HG03469 (cell line): ENCODE measurements around the gene SNTG2.

Experiments
- ATAC-seq: cut with Tn5 transposase; IDR thresholded peaks from one replicate; pipeline ENCODE4 v1.9.1; 2021; ENCODE audit warnings: mild to moderate bottlenecking, moderate library complexity, moderate number of reproducible peaks; ENCODE audit not compliant: unreplicated experiment

The SNTG2 gene

DNA sequence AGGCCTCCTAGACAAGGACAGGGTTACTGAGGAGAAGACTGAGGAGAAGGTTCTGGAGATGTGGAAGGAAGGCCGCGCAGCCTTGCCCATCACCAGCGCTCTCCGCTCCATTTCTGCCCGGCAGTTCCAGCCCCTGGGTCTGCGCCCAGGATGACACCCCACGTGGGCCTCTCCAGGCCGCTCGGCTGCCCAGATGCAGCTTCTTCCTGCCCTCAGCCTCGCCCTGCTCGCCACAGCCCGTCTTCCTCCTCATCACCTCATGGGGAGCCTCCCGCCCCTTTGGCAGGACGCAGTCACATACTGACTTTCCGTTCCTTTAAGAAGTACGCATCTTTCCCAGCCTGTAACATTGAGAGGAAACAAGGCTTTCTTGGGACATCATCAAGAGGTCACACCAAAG is 37.1 kb downstream of the SNTG2 start:
- ATAC-seq: no peak

DNA sequence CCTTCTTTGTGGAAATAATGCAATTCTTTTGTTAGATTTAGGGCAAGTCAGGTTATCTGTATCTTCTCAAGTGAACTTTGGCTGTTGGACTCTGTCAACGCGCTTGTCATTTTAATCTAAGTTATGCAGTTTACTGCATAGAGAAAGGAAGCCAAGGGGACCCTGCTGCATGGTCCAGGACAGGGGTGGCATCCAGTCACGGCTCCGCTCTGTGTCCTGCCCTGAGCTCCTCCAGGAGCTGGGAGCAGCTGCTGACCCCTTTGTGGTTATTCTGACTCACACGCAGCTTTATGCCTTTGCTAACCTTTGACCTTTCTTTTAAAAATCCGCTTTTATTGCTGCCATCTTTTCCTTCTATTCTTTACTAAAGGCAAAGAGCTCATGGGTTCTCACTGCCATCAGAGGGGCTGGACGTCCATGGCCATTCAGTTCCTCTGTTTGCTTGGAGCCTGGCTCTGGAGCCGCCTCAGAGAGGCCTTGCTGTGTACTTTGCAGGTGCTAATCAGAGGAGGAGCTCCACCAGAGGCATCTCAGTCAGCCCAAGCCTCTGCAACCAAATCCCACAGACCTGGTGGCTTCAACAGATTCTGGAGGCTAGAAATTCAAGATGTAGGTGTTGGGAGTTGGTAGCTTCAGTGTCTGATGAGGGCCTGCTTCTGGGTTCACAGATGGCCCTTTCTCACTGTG is 39.3 kb downstream of the SNTG2 start:
- no peak for ATAC-seq

DNA sequence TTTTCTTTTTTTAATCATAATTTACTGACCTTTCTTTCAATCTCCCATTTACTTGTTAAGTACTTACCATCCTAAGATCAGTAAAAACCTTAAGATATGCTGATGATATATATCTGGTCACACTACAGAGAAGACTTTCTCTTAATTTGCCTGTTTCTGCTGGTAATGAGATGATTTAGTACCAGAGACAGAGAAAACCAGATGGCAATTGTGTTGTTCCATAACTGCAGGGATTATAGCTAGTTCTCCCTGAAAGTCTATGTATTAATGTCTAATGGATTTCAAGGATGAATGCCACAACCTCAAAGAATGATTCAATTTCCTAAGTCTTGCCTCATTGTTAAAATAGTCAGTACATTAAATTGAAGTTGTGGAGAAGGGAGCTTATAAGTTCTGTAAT is 40.3 kb downstream of the SNTG2 start:
- ATAC-seq: no peak

DNA sequence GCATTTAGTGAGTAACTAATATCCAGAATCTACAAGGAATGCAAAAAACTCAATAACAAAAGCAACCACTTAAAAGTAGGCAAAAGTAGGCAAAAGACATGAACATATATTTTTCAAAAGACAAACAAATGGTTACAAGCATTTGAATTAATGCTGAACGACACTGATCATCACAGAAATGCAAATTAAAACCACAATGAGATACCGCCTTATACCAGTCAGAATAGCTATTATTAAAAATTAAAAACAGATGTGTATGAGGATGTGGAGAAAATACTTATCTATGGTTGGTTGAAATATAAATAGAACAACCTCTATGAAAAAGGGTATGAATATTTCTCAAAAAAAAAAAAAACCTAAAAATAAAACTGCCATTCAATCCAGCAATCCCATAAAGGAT is 51.7 kb downstream of the SNTG2 start:
- ATAC-seq: no peak

DNA sequence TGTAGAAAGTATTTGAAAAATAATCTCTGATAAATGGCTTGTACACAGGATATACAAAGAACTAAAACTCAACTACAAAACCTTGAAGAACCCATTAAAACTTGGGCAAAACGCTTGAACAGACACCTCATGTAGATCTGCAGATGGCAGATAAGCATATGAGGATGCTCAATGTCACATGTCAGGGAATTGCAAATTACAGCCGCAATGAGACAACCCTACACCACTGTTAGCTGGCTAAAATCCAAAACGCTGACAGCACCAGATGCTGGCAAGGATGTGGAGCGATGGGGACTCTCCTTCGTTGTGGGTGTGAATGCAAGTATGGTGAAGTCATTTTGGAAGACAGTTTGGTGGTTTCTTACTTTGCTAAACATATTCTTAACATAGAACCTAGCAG is 53.7 kb downstream of the SNTG2 start:
- no peak for ATAC-seq

DNA sequence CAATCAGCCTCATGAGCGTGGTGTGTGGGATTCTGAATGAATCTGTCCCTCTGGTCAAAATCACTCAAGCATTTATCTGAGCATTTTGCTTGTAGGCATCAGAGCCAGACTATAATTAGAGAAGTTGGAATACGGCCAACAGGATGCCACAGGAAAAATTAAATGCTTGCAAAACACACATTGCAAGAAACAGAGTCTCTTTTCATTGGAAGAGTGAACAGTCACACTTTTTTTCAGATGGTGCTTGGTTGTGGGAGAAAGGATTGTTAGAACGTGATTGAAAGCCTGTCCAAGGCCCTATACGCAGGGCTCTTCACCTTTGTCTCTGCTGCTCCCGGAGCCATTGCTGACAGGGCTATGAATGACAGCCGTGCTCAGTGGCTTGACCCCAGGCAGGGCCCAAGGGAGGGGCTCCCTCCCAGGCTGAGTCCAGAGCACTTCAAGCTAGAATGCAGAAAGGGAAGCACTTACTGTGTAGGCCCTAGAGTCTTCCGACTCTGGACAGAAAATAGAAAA is 59.8 kb downstream of the SNTG2 start:
- no peak for ATAC-seq

DNA sequence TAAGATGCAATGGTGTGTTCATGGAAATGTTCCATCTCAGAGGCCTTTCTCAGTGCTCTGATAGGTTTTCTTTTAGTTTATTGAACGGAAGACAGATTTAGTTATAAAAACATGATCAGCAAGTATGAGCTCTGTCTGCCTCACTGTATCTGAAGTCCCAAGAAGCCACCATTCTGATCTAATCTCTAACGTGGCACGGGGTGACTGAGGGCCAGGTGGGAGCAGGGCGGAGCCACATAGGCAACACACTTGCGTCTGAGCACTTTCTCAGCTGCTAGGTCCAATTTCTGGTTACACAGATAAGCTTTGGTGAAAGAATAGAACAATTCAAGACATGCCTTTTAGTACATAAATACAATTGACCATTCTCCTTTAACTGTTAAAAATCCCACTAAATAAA is 60.4 kb downstream of the SNTG2 start:
- no peak for ATAC-seq

DNA sequence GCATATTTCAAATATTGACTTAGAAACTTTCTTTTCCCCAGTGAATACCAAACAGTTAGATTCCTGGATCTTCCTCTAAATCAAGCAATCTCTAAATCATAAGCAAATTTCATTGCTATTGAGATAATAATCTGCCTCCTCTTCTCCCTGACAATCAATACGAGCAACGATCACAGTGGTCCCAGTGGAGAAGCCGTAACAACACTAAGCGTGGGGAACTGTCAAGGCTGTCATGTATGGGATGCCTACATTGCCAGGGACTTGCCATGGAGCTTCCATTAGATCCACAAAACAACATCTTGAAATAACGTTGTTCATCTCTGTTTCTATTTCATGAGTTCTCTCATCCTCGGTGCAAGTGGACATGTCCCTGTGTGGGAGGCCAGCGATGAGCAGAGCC is 61.3 kb downstream of the SNTG2 start:
- no peak for ATAC-seq

DNA sequence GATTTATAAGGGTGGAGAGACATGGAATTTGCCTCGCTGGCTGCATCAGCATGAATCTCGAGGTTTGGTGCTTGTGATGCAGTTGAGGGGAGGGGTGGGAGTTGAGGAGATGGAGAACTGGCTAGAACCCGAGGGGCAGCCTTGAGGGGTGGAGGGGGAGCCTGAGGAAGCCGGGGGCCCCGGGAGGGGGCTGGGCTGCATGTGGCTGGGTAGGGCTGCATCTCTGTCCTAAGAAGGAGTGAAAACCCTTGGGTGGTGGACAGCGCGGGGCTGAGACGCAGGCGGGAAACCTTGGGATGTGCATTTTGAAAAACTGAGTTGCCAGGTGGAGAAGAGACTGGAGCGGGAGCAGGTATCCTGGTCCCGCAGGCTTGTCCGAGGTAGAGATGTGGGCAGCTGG is 64.2 kb downstream of the SNTG2 start:
- no peak for ATAC-seq

DNA sequence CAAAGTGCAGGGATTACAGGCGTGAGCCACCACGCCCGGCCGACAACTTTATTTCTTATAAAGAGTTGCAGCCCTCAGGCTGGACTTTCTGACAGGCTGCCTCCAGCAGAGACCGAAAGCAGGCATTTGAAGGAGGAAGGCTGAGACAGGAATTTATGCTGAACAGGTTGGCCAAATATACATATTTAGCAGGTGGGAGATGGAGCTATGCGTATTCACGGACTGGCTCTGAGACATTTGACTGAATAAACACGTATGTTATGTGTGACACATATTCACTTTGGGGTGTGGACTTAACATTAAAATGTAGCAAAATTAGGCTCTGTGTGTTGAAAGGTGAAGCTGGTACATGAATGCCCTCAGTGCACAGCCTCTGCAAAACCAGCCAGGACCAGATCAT is 65.9 kb downstream of the SNTG2 start:
- ATAC-seq: no peak

DNA sequence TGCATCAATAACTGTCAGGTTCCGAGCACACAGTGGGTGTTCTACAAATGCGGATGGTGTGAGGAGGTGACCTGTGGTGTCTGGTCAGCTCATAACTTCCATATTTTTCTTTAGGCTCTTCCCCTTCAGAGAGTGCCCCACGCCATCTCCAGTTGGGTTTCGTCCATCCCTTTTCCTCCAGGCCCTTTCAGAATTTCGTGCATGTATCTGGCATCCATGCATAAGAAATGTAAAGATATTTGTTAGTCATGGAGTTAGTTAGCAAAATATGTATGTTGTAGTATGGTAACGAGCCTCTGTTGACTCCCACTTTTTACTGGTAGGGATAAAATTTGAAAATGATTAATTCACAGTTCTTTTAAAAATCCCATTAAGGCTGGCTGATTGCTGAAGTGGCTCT is 67.2 kb downstream of the SNTG2 start:
- ATAC-seq: no peak

DNA sequence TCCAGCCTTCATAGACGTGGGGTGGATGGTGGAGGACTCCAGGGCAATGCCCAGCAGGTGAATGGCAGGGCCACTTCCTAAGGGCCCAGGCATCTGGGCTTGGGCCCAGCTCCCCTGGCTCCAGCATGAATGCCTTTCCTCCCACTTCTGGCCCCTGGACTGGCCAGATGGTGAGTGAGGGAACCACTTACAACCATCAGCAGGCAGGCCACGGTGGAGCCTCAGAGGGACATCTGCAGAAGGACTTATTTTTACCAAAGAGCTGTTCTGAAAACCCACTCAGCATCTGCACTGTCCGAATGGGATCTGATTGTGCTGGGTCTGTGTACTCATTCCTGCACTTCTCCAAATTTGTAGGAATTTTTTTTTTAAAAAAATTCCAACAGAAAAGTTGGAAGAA is 69.6 kb downstream of the SNTG2 start:
- no peak for ATAC-seq

DNA sequence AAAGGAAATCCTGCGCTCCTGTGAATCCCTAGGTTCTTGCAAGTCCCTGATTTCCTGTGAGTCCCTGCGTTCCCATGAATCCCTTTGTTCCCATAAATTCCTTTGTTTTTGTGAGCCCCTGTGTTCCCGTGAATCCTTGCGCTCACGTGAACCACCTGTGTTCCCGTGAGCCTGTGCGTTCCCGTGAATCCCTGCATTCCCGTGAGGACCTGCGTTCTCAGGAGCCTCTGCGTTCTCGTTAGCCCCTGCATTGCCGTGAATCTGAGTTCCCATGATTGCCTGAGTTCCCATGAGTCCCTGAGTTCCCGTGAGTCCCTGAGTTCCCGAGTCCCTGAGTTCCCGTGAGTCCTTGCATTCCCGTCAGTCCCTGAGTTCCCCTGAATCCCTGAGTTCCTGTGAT is 71.5 kb downstream of the SNTG2 start:
- no peak for ATAC-seq

DNA sequence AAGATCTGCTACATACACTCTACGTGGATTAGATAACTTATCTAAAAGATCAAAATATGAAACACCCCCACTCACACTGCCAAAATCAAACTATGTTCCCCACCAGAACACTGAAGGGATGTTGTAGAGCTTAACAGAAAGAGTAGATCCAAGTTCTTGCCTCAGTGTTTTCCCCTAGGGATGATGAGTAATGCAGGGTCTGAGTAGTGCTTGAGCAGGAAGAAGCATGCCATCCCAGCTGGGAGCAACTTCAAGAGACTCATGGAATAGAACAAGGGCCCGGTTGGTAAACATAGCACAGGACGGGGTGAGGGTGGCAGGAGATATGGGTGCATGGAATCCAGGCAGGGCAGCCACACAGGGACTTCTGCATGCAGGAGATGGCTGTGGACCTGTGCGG is 74.3 kb downstream of the SNTG2 start:
- ATAC-seq: no peak

DNA sequence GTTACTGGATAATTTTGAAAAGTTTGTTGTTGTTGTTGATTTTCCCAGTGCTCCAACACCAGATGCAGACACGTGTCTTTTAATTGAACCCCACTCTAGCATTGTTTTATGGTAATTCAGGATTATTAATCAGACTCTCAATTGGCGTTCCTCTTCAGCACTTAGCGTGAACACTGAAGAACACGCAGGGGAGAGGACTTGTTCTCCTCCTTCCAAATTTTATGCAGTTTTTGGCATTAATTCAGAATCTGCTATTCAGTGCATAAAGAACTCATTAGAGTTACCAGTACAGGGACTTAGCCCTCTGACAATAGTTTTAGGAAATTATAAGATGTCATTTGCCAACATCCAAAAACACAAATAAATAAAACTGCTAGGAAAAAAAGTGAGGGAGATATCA is 75.5 kb downstream of the SNTG2 start:
- no peak for ATAC-seq

DNA sequence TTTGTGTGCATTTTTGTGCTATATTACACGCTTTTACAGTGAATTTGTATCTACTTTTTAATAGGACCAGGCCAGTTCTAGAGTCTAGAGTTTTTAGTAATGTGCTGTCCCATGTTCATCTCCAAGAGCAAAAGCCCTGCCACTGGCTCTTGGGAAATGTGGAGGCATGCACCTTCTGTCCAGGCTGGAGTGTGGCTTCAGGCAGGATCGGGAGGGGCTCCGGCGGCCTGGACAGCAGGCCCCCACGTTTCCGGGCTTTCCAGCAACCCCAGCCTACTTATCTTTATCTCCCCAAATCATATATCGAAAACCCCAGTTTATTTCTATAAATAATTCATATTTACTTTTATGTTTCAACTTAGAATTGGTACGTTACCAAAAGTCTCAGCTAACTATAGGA is 78.2 kb downstream of the SNTG2 start:
- ATAC-seq: no peak

DNA sequence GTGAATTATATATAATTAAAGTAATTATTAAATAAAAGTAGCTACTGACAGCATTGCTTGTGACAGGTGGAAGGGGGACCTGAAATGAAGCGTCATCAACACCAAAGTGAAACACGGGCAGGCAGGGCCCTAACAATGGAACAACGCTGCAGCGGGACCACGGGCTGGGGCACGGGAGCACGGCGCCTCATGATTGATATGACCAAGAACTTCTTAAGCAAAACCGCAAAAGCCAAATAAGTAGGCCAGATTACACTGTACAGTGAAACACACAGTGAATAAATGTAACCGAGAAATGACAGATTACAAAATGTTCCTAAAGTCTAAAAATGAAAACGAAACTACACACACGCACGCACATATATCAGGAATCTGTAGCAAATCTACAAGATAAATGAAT is 81.4 kb downstream of the SNTG2 start:
- no peak for ATAC-seq

DNA sequence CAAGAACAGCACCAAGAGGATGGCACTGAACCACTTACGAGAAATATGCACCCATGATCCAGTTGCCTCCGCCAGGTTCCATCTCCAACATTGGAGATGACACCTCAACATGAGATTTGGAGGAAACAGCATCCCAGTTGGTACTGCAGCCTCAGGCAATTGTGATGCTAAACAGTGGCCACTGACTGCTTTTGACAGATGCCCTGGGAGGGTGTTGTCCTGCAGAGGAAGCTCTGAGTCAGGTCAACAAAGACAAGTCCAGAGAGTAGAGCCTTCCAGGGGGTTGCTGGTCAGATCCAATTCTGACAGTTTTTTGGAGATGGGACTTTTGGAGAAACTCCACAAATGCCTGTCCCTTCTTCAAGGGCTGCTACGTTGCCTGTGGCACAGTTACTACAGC is 82.4 kb downstream of the SNTG2 start:
- no peak for ATAC-seq

DNA sequence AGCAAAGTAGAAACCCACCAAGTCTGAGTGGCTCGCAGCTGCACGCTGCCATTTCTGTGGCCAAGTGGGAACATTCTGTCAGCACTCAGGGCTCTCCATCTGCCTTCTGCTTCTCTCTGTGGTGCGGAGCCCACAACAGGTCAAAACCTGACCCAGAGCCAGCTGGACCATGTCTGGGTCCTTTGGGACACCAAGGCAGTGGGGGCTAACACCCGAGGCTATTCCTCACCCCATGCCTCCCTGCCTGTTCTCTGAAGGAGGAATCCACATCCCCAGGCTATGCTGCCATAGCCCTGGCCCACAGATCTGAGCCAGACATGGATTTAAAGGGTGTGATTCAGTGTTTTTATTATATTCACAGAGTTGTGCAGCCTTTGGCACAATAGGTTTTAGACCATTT is 86.4 kb downstream of the SNTG2 start:
- no peak for ATAC-seq

DNA sequence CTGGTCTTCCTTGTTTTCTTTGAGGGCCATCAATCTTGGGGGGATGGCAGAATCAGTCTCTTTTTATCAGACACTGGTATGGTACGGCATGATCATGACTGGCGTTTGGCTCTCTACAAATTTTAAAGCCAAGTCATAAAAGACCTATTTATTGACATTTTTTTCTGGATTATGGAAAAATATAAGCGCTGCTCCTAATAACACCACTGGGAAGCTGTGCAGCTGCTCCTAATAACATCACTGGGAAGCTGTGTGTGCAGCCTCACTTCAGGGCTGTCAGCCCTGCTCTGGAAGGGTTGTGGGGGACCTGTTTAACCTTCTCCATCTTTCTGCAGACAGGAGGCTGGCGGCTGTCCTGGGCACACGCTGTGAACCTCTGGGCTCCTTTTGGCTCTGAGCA is 88.9 kb downstream of the SNTG2 start:
- ATAC-seq: no peak

DNA sequence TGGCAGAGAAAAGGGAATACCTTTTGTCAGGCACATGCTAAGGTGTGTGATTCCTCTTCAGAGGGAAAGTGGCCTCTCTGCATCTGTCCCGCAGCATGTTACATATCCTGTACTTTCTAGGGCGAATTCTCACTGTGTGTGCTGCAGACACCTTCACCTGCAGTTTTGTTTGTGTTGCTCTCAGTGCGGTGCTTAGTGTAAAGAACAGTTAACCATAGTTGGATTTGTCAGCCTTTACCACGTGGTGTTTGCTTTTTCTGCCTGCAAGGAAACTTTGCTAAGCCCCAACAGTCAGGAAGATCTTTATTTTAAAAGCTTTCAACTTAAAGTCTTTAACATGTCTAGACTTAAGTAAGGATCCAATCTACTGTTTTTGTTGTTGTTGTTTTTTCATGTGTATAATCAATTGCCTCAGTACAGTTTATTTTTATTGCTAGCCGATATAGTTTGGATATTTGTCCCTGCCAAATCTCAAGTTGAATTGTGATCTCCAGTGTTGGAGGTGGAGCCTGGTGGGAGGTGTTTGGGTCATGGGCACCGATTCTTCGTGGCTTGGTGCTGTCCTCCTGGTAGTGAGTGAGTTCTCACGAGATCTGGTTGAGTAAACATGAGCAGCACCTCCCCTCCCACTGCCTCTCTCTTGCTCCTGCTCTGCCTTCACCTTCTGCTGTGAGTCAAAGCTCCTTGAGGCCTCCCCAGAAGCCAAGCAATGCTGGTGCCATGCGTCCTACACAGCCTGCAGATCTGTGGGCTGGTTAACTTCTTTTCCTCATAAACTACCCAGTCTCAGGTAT is 90.6 kb downstream of the SNTG2 start:
- no peak for ATAC-seq

DNA sequence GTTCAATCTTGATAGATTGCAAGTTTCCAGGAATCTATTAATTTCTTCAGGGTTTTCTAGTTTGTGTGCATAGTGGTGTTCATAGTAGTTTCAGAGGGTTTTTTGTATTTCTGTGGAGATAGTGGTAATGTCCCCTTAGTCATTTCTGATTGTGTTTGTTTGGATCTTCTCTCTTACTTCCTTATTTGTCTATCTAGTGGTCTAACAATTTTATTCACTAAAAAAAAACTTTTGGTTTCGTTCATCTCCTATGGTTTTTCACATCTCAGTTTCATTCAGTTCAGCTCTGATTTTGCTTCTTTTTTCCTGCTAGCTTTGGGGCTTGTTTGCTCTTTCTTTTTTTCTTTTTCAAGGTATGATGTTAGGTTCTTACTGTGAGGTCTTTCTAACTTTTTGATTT is 94.5 kb downstream of the SNTG2 start:
- ATAC-seq: peak; percentile 86

DNA sequence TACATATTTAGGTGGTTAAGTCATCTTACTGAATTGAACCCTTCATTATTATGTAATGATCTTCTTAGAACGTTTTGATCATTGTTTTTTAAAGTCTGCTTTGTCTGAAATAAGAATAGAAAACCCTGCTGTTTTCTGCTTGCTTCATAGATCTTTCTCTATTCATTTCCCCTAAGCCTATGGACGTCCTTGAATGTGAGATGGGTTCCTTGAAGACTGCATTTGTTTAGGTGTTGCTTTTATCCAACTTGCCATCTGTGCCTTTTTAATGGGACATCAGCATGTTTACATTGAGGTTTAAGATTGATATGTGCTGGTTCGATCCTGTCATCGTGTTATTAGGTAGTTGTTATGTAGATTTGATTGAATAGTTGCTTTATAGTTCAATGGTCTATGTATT is 95.4 kb downstream of the SNTG2 start:
- ATAC-seq: no peak
